Upper lobe of right lung (tissue), 1 donor: ENCODE results near the gene CDK6. TPM values are rescaled to one million over a fixed set of nuclear protein-coding genes. Genes with fewer than 3 reads are reported as not detected.
A peak's percentile ranks its signal among the peaks of the same experiment; 100 is the strongest.

Experiments
- ATAC-seq: fragments of 200-7000 bp; cut with Tn5 transposase; one replicate; pipeline ENCODE4 v1.9.1; 2020; ENCODE audit warnings: mild to moderate bottlenecking, moderate library complexity
- DNase-seq: peaks from one replicate; pipeline ENCODE4 v3.0.0-alpha.2; 2020
- H3K27ac ChIP-seq: fragments of 200-600 bp; one replicate; pipeline ENCODE4 v1.8.0; 2022
- H3K27me3 ChIP-seq: fragments of 200-600 bp; one replicate; pipeline ENCODE4 v1.8.0; 2022; ENCODE audit warnings: mild to moderate bottlenecking
- H3K36me3 ChIP-seq: fragments of 200-600 bp; one replicate; pipeline ENCODE4 v1.8.0; 2022
- H3K4me1 ChIP-seq: fragments of 200-600 bp; one replicate; pipeline ENCODE4 v1.8.0; 2022
- H3K4me3 ChIP-seq: fragments of 200-600 bp; one replicate; pipeline ENCODE4 v1.8.0; 2022; ENCODE audit warnings: mild to moderate bottlenecking
- H3K9me3 ChIP-seq: fragments of 200-600 bp; one replicate; pipeline ENCODE4 v1.8.0; 2022
- intact Hi-C: fragments of 100-400 bp; cut with DNase I; formaldehyde crosslinking; loops from one replicate; pipeline ENCODE4 v1.11.0; 2022
- total RNA-seq: library from RNA; stranded (reverse); fragmentation: NEBNext Ultra II Directional; extraction: Animal tissue kit (Norgen Biotek cat#: 25700); gene quantifications from one replicate; pipeline ENCODE4 v1.2.1, GENCODE V29; 2021
- TF ChIP-seq, protein P1 (sequence below): fragments of 200-600 bp; IDR thresholded peaks from one replicate; pipeline ENCODE4 v1.8.0; 2022; ENCODE audit warnings: antibody characterized with exemption
- donor health status: DM: no; HTN: yes; CAD: no; lungs with severe emphysema.

Gene CDK6
- total RNA-seq, 1 donor from 2014 or later = 22.4 TPM

- ATAC-seq = no peak
- Histone ChIP-seq H3K27ac (no peak overlapping the region), H3K4me3 (no peak overlapping the region), H3K36me3 (no peaks in the 10 kb centered on the region), H3K9me3 (no peaks in the 10 kb centered on the region), H3K27me3 (no peaks in the 10 kb centered on the region), H3K4me1 (peaks cover 8% of the 10 kb centered on the region)
- DNase-seq = no peak
- intact Hi-C loops = loop anchor here (10.0 kb wide), 2 partner anchors 211 to 431 kb away; partner anchors contain the start of gene CDK6
- TF ChIP-seq, protein P1, sequence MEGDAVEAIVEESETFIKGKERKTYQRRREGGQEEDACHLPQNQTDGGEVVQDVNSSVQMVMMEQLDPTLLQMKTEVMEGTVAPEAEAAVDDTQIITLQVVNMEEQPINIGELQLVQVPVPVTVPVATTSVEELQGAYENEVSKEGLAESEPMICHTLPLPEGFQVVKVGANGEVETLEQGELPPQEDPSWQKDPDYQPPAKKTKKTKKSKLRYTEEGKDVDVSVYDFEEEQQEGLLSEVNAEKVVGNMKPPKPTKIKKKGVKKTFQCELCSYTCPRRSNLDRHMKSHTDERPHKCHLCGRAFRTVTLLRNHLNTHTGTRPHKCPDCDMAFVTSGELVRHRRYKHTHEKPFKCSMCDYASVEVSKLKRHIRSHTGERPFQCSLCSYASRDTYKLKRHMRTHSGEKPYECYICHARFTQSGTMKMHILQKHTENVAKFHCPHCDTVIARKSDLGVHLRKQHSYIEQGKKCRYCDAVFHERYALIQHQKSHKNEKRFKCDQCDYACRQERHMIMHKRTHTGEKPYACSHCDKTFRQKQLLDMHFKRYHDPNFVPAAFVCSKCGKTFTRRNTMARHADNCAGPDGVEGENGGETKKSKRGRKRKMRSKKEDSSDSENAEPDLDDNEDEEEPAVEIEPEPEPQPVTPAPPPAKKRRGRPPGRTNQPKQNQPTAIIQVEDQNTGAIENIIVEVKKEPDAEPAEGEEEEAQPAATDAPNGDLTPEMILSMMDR = no peak
Observed at GRCh38 chr7:92623544-92623943, 212.8 kb downstream of the CDK6 start.

DNA sequence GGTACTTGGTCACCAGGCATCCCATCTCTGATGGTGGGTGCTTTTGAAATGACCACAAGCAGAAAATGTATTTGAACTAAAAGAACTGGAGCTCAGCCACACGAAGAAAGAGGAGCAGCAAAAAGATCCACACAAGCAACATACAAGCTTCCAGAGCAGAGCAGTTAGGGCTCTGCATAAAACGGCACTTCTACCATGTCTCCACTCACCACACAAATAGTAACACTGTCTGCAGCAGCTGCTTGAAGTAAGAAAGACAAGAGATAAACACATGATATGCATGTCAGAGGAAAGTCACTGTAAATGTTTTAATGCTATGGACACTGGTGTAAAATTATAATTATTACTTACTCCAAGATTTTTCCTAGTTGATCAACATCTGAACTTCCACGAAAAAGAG, 213.7 kb downstream of the CDK6 start:
- intact Hi-C loops = loop anchor here (10.0 kb wide), 2 partner anchors 212 to 432 kb away; partner anchors contain the start of gene CDK6
- peaks cover 8% of the 10 kb centered on the region for H3K4me1 ChIP-seq
- no peaks in the 10 kb centered on the region for H3K27me3 ChIP-seq
- no peaks in the 10 kb centered on the region for H3K9me3 ChIP-seq
- no peak for DNase-seq
- H3K4me3 ChIP-seq = no peak overlapping the region
- ATAC-seq = no peak
- TF ChIP-seq, protein P1 = no peak
- no peak overlapping the region for H3K27ac ChIP-seq
- peaks cover 3% of the 10 kb centered on the region for H3K36me3 ChIP-seq

DNA sequence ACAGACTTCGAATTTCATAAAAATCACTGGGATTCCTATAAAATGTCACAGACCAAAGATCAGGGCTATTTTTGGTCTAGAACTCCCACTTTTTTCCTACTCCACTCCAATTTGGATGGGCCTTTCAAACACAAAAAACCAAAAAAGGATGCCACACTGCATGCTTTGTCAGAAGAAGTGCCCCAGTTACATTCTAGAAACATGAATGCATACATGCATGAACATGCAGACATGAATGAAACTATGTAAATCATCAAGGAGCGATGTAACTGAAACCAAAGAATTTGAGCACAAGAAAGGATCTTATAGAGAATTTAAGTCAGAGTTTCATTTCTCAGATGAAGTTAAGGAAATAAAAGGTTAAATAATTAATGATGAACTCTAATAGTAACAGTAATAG, 214.3 kb downstream of the CDK6 start:
- TF ChIP-seq, protein P1 = no peak
- no peaks in the 10 kb centered on the region for H3K27me3 ChIP-seq
- no peak for ATAC-seq
- peaks cover 10% of the 10 kb centered on the region for H3K36me3 ChIP-seq
- no peaks in the 10 kb centered on the region for H3K9me3 ChIP-seq
- no peak for DNase-seq
- peaks cover 8% of the 10 kb centered on the region for H3K4me1 ChIP-seq
- intact Hi-C loops = loop anchor here (10.0 kb wide), 2 partner anchors 213 to 433 kb away; partner anchors contain the start of gene CDK6
- no peak overlapping the region for H3K27ac ChIP-seq
- H3K4me3 ChIP-seq = no peak overlapping the region

DNA sequence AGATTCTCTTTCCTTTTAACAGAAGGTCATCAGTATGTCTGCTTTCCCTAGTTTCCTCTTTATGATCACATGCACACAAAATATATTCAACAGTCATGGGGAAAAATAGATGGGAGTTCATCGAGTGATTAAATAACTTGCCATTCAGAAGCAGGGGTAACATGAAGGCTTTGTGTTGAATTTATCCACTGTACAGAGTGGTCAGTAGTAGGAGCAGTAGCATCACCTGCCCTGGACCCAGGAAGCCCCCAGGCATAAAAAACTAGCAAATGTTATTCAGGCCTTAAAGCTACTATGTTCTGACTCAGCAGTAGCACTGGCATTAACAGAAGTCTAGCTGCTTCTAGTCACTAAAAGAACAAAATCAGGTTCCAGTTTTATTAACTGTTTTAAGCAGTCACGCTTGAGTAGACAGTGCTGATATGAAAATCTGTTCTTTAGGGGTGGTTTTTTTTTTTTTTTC, 214.8 kb downstream of the CDK6 start:
- Histone ChIP-seq H3K4me3 (no peak overlapping the region), H3K27ac (peak overlapping the region; percentile 2), H3K4me1 (peaks cover 8% of the 10 kb centered on the region), H3K27me3 (no peaks in the 10 kb centered on the region), H3K9me3 (no peaks in the 10 kb centered on the region), H3K36me3 (peaks cover 13% of the 10 kb centered on the region)
- intact Hi-C loops = loop anchor here (10.0 kb wide), 2 partner anchors 213 to 433 kb away; partner anchors contain the start of gene CDK6
- ATAC-seq = no peak
- DNase-seq = no peak
- TF ChIP-seq, protein P1 = no peak

DNA sequence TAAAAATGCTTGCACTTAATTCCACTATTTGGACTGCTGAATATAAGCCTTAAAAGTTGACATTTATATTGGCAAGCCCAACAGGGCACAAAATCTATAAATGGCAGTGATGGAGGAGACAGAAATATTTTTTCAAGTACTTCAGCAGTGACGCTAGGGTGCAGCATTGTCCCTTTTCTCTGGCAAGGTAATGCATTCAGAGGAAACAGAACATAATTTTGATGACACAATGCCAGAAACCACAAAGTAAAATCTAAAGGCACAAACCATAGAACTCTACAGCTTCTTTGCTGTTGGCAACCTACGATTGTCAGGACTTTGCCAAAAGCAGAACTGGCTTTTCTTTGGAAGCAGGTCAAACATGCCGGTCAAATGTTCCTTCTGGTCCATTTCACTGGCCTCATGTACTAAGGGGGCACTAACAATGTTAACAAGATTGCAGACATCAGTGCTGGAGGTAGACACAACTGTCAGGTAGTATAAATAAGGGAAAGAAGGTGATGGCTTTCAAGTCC, 215.3 kb downstream of the CDK6 start:
- Histone ChIP-seq H3K36me3 (peaks cover 18% of the 10 kb centered on the region), H3K9me3 (no peaks in the 10 kb centered on the region), H3K27me3 (no peaks in the 10 kb centered on the region), H3K4me3 (no peak overlapping the region), H3K4me1 (peaks cover 8% of the 10 kb centered on the region), H3K27ac (peak overlapping the region; percentile 2)
- no peak for DNase-seq
- TF ChIP-seq, protein P1 = peak; percentile 76
- ATAC-seq = peak; percentile 95
- intact Hi-C loops = loop anchor here (10.0 kb wide), 2 partner anchors 214 to 434 kb away; partner anchors contain the start of gene CDK6
